HUDEP-2 (cell line): ENCODE measurements around the gene KRTAP10-12.

Experiments used
- DNase-seq, 76 experiments: peaks; one replicate each; lab custom pipeline; 2025; ENCODE audit not compliant: unreplicated experiment in 76 of 76; lab: John Stamatoyannopoulos, UW

KRTAP10-12 gene

DNA sequence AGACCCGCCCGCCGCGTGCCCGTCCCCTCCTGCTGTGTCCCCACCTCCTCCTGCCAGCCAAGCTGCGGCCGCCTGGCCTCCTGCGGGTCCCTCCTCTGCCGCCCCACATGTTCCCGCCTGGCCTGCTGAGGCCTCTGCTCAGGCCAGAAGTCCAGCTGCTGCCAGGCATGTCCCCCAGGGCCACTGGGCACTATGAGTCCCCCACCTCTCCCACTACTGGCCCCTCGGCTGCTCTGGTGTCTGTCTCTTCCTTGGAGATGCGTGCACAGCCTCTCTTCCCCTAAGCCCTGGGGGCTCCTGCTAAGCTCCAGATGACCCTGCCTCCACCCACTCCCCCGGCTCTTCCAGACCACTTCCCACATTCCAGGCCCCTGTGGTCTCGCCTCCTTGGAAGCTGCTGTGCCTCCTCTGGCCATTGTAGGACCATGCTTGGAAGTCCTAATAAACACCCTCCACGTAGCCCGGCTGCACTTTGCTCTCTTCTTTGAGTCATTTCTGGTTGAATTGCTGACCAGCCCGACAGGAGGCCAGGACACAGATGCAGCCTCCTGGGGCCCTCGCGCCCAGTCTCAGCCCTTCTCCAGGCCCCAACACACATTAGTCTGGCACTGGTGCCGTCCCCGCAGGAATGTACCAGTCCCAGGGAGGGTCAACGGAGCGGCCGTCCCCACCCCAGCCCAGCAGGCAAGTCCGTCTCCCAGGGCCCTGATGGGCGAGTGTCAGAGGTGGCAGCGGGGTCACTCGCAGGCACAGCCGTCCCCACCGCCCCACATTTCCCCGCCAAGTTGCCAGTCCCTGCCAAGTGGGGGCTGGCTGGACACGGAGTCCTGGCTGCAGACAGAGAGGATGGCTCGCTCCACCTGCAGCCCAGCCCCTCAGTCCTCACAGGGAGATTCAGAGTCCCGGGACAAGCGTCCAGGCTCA is 1.1 kb downstream of the KRTAP10-12 start:
- no peak for DNase-seq

DNA sequence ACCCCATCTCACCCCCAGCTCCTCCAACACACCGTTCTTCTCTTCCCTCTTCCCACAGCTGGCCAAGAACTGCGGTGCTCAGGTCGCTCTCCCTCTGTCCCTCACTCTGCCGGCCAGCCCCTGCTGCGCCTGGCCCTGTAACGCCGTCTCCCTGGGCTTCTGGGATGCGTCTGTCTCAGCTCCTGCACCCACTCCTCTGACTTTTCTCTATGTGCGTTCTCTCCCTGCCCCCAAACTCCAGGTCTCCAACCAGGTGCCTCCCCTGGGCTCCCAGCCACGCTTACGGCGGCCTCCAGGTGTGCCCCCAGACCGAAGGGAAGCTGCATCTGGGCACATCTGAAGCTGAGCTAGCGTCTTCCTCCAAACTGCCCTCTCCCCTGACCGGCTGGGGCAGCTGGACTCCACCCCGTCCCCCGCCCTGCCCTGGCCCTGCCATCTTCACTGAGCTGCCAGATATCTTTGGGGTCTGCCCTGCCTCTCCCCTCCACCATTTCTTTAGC is 2.6 kb downstream of the KRTAP10-12 start:
- no peak for DNase-seq

DNA sequence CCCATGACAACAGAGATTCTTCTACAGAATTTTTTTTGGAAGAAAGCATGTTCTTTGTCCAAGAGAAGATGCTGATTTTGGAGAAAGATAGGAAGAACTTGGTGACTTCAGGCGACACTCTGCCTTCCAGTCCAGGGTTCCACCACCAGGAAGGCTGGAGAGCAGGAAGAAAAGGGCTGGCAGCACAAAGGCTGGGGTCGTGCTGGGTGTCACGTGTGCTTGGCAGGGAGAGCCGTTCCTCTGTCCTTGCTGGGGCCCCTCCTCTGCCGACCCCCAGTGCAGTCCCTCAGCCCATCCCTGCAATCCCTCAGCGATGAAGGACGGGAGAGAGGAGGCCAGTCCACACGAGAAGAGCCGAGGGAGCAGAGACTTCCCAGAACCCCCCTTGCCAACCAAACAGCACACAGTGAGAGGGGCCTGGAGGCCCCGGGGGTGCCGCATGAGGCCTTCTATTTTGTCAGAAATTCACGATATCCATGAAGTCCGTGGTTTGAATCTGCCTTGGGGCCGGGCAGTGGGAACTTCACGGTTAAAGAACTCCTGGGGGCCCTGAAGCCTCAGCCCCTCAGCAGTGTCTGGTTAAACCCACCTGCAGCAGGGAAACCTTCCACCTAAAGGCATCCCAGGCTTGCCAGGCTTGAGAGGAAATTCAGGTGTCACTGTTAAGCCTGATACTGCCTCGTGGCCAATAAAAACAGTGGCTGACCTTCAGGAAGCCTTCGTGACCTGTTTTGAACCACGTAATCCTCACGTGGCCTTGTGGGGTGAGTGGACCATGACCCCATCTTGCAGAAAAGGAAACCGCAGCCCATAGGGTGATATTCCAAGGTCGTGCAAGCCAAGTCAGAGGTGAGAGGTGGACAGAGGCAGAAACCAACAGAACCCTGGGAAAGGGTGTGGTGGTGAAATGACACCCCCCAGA is 3.4 kb downstream of the KRTAP10-12 start:
- DNase-seq = no peak

DNA sequence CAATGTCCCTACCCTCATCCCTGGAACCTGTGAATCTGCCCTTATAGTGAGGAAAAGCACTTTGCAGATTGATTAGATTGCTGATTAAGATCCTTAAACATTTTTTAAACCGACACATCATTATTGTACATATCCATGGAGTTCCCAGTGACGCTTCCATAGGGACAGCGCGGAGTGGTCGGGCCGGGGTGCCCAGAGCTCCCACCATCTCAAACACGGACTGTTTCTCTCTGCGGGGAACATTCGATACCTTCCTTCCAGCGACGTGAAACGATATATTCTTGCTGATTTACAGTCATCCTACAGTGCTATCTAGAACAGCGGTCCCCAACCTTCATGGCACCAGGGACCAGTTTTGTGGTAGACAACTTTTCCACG is 4.0 kb downstream of the KRTAP10-12 start:
- DNase-seq = no peak

DNA sequence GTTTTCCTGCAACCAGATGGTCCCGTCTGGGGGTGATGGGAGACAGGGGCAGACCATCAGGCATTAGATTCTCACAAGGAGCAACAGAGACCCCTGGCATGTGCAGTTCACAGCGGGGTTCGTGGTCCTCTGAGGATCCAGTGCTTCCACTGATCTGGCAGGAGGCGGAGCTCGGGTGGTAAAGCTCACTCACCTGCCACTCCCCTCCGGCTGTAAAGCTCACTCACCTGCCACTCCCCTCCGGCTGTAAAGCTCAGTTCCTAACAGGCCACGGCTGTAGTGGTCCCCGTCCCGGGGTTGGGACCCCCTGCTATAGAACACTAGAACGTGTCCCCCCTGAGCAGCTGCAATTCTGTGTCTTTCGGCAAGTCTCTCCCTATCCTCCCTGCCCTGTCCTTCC is 4.6 kb downstream of the KRTAP10-12 start:
- DNase-seq = no peak

DNA sequence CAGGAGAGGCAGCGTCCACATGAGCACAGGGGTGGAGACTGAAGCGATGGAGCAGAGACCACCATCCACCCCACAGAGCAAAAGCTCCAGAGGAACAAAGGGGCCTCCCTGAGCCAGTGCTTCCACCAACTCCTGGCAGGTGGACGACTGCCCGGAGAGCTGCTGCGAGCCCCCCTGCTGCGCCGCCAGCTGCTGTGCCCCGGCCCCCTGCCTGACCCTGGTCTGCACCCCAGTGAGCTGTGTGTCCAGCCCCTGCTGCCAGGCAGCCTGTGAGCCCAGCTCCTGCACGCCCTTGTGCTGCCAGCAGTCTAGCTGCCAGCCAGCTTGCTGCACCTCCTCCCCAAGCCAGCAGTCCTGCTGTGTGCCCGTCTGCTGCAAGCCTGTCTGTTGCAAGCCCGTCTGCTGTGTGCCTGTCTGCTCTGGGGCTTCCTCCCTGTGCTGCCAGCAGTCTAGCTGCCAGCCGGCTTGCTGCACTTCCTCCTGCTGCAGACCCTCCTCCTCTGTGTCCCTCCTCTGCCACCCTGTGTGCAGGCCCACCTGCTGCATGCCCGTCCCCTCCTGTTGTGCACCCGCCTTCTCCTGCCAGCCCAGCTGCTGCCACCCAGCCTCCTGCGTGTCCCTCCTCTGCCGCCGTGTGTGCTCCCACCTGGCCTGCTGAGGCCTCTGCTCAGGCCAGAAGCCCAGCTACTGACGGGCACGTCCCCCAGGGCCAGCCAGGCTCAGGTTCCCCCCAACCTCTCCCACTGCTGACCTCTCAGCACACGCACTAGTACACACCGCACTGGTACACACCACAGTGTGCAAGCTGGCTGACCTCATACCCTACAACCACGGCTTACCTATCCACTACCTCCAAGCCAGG is 5.4 kb downstream of the KRTAP10-12 start:
- DNase-seq = no peak

DNA sequence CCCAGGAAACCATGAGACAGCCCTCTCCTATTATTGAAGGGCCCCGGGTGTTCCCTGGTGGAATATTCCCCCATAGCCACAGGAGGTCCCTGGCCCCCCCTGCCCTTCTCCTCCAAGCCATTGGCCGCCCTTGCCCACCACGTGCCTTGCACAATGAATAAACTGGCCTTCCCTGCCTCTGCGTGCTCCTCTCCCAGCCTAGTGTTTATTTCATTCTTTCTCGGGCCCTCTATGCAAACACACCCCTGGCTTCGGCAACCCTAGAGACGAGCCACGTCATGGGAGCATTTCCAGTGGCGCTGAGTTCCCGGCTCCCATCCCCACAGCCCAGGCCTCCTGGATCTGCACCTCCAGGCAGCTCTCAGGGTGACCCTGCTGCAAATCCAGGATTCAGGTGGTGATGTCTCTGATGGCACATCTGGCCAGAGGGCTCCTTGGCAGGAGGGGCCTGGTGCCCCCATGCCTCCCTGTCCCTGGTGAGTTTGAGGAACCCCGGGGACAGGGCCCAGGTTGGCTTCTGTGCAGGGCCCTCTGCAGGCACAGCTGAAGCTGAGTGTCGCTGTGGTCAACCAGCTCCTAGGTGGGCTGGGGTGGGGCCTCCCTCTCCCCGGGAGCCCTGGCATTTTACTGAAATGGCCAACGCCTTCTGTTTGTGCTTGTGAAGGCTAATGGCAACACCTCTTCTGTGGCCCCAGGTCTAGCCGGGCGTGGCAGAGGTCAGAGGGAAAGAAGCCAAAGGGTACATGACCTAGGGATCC is 6.2 kb downstream of the KRTAP10-12 start:
- no peak for DNase-seq

DNA sequence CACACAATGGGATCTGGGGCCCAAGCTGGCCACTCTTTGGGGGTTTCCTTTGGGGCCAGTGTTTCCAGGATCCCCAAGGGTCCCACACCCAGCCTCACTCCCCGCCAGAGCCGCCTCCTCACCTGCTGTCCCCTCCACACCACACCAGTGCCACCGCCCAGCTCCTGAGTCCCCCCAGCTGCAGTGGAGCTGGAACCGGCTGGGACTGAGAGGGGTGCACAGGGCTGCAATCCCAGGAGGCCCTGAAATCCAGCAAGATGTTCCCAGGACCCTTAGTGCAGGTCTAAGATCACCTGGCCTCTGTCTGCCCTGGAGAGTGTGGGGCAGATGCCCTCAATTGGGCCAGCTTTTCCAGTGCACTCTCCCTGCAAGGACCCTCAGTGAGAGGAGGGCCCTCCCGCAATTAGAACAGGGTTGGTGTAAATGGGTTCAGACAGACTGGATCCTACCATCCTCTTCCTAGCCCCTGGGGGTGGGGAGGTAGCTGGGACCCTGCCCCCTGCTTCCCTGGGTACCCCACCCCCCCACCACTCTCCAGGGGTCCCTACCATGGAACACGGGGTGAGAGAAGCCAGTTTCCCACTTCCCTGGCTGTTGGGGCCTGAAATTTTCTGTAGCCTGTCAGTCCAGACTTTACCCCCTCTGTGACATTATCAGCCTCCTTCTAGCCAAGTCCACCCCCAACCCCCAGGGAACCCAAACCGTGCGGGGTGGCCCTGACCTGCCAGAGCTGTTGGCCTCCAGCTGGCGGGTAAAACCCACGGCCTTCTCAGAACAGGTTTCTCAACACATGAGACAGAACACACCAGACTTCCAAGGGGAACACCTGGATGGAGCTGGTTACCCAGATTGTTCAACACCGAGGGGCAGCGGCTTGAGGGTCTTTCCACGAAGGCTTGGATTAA is 7.0 kb downstream of the KRTAP10-12 start:
- DNase-seq = no peak

DNA sequence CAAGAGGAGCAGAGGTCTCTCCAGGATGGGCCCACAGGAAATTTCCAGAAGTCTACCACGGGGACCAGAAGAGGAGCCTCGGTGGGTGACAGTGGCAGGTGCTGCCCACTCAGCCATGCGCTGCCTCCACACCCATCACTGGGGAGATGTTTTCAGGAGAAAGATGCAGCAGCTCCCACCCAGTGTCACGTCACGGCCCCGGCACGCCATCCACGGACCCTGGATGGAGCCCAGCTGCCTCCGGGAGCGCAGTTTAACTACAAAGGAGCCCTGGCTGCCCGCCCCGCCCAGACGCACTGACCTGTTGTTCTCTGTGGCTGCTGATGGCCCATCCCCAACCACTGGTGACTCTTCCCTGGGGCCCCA is 7.6 kb downstream of the KRTAP10-12 start:
- no peak for DNase-seq

DNA sequence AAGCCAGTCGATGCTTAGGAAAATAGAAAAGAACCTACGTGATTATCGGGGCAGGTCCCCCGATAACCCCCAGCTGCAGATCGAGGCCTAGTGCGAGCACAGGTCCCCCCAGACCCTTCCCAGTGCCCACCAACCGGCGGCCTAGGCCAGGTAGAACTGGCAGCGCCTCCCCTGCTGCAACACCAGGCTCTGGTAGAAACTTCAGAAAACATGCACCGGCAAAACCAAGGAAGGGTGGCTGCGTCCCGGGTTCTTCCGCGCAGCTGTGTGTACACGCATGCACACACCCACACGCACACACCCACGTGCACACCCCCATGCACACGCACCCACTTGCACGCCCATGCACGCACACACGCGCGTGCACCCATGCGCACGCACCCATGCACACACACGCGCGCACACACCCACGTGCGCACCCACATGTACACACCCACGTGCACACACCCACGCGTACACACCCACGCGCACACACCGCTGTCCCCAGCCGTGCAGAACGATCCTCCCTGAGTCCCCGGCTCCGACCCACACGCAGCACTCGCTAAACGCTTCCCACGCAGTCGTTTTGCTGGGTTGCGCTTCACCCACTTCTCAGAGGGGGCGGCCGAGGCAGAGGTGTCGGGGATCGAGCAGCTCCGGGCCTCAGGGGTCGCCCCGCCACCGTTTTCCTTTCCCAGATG is 9.2 kb downstream of the KRTAP10-12 start:
- DNase-seq = no peak

DNA sequence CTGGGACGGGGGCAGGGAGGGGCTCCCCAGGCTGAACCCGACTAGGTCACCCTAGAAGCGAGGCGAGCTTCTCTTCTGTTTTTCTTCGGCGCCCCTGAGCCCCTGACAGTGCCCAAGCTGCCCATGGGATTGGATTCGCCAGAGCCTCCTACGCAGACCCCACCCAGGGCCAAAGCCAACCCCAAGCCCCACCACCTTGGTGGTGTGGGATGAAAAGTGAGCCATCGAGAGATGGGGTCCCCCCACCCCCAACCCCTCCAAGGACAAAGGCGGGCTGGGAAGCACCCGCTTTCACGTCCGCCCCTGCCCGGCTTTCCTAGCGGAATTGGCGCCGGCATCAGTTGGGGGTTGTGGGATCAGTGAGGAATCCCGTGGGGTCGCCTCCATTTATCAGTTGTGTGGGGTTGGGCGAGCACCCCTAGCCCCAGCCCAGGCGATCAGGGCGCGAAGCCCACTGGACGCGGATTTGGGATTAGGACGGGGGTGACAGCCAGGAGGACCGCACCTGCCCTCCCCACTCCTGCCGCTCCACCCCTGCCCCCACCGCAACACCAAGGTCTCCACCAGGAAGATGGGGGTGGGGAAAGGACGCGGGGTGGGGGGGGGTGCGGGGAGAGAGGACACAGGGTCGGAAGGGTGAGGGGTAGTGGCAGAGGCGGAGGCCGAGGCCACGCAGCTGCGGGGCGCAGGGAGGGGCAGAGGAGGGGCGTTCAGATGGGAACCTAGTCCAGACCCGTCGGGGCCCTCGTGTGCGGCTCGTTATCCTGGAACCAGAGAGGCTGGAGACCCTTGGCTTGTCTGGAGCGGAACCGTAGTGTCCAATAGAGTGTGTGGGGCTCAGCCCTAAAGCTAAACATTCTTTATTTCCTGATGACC is 10.0 kb downstream of the KRTAP10-12 start:
- no peak for DNase-seq

DNA sequence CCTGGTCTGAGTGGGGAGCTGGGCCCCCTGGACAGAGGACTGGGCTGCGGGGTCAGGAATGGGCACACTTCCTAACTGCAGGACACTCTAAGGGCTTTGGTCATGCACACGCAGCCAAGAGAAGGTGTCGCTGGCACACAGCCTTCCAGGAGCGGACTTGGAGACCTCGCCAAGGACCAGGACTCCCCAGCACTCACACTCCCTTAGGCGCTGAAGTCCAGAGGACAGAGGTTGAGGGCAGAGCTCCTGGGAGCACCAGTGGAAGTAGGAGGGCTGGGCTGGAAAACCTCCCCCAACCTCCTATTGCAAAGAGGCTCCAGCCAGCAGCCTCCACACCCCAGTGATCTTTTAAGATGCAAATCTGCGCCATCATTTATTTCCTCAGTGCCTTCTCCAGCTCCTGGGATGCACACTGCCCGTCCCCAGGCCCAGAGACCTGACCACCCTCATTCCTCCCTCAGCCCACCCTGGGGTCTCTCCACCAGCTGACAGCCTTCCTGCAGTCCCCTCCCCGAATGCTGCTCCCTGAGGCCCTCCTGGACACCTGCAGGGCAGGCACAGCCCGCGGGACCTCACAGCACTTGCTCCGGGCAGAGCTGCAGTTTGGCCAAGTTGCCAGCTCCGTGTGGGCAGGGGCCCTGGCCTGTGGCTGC is 11.4 kb downstream of the KRTAP10-12 start:
- DNase-seq = no peak

DNA sequence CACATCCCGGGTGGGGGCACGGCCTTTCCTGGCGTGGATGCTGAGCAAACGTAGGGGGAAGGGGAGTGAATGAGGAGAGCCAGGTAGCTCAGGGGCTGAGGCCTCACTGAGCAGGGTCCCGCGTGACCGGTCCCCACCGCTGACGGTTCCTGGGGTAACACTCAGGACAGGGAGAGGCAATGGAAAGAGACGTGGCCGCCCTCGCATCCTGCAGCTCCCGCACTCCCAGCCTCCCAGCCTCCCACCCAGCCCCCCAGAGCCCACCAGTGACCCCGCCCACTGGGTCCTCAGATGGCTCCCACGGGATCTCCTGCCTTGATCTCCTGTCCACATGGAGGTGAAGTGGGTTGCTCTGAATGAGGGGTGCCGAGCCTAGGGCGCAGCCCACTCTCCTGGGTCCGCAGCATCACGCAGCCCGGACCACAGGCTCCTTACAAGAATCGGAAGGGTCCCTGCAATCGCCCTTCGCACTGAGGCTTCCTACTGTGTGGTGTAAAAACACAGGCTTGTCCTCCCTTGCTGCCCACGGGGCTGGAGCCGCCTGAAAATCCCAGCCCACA is 12.0 kb downstream of the KRTAP10-12 start:
- no peak for DNase-seq

DNA sequence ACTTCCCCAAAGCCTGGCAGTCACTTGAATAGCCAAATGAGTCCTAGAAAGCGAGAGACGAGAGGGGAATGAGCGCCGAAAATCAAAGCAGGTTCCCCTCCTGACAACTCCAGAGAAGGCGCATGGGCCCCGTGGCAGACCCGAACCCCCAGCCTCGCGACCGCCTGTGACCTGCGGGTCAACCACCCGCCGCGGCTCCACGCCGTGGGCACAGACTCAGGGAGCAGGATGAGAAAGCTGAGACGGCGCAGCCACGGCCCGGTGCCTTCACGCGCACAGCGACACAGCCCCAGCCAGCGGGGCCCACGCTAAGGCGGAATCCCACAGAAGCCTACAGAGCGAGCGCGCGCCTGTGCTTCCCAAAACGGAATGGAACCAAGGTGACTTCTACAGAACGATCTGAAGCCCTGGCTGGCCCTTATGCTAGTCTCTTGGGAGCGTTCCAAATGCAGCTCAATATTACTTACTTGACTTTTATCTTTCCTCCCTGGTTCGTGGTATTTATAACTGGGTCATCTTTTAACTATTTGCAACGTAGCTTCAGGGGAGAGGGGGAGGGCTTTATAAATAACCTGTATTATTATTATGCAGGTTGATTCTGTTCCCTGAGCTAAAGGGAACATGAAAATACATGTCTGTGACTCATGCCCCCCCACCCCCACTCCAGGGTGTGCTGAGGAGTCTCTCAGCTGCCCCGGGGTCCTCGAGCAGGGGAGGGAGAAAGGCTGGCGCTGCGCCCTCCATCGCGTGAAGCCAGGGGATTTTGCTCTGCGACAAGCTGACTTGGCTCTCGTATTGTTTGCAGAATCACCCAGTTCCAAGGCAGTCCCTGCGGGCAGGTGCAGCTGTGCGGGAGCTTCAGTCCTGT is 12.7 kb downstream of the KRTAP10-12 start:
- no peak for DNase-seq

DNA sequence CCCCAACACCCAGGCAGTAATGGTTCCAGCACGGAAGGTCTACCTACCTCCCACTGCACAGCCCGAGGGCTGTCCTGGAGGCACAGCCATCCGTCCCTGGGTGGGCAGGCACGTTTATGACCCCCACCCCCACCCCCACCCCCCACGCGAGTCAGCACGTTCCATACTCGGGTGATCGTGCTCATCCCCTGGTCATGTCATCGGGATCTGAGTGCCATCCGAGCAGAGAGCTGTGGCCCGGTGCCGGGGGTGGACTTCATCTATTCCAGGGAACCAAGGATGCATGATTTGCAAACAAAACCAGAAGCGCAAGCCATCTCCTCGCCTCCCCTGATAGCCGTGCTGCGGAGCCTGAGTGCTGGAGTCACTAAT is 13.3 kb downstream of the KRTAP10-12 start:
- DNase-seq = no peak
